Fibroblast of the aortic adventitia (primary cell): Measurements from ENCODE around the gene IL25. TPM values are rescaled to one million over a fixed set of nuclear protein-coding genes. Genes with fewer than 3 reads are reported as not detected.
"Not testable (repeated sequence)": the region's sequence is repeated elsewhere in the genome, so short reads cannot be mapped to it uniquely, and the experiment has no call there.

Experiments used
- DNase-seq: peaks from one replicate; pipeline ENCODE4 v3.0.0-alpha.2; 2010; ENCODE audit warnings: low read depth
- H3K4me3 ChIP-seq: 2 replicates; pipeline ENCODE4 v1.5.1; 2011; ENCODE audit warnings: low read depth, mild to moderate bottlenecking, control low read depth, low read length, moderate library complexity
- total RNA-seq: library from RNA; depleted of rRNA; stranded (reverse); fragments of >200 nt; gene quantifications from 2 replicates; pipeline ENCODE4 v1.2.3, GENCODE V29; 2012; ENCODE audit warnings: low replicate concordance
- TF ChIP-seq, protein P1 (sequence below): IDR thresholded peaks from 2 replicates; pipeline ENCODE4 v1.5.1; 2011; ENCODE audit warnings: mild to moderate bottlenecking, low read length, control low read depth, inconsistent platforms; ENCODE audit not compliant: insufficient read depth

The IL25 gene
- total RNA-seq, 1 donor = not detected

DNA sequence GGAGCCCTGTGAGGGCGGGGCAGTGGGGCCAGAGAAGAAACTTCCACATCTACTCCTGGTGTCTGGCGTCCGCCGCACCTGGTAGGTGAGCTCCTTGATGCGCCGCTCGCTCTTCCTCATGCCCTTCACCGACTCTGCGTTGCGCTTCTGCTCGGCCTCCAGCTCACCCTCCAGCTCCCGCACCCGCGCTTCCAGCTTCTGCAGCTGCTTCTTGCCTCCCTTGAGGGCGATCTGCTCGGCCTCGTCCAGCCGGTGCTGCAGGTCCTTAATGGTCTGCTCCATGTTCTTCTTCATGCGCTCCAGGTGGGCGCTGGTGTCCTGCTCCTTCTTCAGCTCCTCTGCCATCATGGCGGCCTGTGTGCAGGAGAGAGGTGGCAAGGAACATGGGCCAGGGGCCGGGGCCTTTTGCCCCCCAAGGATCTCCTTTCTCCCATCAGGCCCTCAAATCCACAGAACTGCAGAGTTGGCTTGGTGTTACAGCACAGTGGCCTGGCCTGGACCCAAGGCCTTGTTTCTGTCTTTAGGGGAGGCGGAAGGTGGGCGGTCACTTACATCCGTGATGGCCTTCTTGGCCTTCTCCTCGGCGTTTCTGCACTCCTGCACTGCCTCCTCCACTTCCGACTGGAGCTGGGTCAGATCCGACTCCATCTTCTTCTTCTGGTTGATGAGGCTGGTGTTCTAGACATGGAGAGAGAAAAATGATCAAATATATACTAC lies 11.9 kb downstream of the IL25 start:
- TF ChIP-seq, protein P1, sequence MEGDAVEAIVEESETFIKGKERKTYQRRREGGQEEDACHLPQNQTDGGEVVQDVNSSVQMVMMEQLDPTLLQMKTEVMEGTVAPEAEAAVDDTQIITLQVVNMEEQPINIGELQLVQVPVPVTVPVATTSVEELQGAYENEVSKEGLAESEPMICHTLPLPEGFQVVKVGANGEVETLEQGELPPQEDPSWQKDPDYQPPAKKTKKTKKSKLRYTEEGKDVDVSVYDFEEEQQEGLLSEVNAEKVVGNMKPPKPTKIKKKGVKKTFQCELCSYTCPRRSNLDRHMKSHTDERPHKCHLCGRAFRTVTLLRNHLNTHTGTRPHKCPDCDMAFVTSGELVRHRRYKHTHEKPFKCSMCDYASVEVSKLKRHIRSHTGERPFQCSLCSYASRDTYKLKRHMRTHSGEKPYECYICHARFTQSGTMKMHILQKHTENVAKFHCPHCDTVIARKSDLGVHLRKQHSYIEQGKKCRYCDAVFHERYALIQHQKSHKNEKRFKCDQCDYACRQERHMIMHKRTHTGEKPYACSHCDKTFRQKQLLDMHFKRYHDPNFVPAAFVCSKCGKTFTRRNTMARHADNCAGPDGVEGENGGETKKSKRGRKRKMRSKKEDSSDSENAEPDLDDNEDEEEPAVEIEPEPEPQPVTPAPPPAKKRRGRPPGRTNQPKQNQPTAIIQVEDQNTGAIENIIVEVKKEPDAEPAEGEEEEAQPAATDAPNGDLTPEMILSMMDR = no peak
- H3K4me3 ChIP-seq = no peak overlapping the region
- no peak for DNase-seq

DNA sequence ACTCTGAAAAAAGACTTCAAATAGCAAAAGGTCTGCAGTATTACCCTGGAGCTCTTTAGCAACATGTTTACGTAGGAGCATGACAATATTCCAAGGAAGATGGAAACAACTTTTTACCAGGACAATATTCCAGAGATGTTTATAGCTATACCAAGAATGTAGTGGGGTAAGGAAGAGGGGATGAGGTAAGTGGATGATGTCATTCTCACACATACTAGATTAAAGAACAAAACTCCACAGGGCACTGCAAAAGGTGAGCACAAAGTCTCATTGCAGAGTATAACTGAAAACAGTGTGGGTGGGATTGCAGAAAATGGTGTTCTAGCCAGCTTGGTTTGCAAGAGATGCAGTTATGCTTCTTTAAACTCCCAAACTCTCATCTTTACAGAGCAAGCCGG lies 12.6 kb downstream of the IL25 start:
- no peak for DNase-seq
- TF ChIP-seq, protein P1 = no peak
- H3K4me3 ChIP-seq = no peak overlapping the region

DNA sequence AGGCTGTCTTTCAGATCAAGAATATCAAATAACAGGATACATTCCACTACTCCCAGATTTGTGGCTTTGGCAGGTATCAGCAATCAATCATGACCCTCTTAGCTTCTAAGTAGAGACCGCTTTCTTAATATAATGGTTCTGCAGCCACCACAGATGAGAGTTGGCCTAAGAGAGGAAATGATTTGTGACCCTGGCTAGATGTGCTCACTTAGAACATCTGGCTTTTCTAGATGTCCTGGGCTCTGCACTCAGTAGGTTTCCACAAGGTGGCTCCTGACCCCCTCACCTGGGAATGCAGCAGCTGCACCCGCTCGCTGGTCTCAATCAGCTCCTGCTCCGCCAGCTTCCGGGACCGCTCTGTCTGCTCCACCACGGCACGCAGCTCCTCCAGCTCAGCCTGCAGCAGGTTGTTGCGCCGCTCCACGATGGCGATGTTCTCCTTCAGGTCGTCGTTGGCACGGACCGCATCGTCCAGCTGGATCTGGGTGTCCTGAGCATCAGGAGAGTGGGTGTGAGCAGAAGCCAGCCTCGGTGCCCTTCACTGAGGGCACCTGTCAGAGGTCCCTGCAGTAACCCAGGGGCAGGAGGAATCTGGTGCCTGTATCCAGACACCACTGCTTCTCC lies 13.1 kb downstream of the IL25 start:
- TF ChIP-seq, protein P1 = no peak
- no peak overlapping the region for H3K4me3 ChIP-seq
- no peak for DNase-seq

DNA sequence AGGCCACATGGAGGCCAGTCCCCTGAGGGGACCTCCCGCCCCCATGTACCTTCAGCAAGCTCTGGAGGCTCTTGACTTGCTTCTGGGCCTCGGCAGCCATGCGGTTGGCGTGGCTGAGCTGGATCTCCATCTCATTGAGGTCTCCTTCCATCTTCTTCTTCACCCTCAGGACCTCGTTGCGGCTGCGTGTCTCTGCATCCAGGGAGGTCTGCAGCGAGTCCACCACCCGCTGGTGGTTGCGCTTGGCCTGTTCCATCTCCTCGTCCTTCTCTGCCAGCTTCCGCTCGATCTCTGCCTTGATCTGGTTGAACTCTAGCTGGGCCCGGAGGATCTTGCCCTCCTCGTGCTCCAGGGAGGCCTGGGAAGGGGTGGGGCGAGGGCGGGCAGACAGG lies 13.7 kb downstream of the IL25 start:
- not testable (repeated sequence) for DNase-seq

DNA sequence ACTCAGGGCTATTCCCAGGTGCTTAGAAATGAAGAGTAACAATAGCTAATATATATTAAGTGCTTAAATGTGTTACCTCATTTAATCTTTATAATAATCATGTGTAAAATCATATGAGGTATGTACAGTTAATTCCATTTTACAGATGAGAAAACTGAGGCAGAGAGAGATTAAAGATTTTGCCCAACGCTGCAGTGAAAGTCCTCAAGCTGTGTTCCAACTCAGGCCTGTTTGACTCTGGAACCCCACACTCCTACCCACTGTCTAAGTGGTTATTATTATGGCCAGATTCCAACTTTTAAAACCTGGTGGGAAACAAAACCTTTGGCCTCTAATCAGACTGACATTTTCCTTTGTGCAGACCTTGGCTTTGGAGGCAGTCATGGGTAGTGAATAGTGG lies 14.4 kb downstream of the IL25 start:
- TF ChIP-seq, protein P1 = no peak
- DNase-seq = no peak
- H3K4me3 ChIP-seq = no peak overlapping the region

More for the DNA sequence above, 13.7 kb downstream of the IL25 start:
- not testable (repeated sequence) for H3K4me3 ChIP-seq

DNA sequence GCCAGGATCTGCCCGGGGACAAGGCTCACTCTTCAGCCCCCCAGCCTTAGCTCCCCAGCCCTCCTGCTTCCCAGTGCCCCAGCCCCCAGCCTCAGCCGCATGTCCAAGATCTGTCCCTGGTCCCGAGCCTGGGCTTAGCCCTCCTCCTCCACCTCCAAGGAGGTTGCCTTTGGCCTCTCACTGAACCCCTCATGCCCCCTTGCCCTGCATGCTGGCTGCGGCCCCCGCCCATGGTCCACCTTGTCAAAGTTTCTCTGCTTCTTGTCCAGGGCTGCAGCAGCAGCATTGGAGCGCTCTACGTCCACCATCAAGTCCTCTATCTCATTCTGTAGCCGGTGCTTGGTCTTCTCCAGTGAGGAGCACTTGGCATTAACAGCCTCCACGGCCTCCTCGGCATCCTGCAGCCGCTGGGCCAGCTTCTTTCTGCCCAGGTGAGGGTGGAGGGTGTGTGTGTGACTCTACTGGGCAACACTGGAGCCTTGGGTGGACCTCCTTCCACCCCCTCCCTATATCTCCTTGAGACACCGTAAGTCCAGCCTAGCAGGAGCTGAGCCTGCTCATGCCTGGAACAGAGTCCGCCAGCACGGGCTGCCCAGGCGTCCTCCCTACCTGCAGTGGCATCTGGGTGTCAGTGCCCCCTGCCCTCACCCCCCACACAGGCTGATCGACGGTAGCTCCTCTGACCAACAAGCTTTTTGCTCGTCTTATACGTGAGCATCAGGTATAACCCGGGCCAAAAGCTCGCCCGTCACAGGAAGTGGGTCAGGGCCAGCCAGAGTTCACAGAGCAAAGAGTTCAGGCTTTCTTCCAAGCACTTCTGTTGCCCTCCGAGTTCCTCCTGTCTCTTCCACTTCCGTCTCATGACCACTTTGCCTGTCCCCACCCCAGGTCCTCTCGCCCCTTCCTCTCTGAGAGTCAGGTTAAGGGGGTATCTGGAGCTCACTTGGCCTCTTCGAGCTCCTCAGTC lies 15.6 kb downstream of the IL25 start:
- no peak overlapping the region for H3K4me3 ChIP-seq
- TF ChIP-seq, protein P1 = no peak
- no peak for DNase-seq

DNA sequence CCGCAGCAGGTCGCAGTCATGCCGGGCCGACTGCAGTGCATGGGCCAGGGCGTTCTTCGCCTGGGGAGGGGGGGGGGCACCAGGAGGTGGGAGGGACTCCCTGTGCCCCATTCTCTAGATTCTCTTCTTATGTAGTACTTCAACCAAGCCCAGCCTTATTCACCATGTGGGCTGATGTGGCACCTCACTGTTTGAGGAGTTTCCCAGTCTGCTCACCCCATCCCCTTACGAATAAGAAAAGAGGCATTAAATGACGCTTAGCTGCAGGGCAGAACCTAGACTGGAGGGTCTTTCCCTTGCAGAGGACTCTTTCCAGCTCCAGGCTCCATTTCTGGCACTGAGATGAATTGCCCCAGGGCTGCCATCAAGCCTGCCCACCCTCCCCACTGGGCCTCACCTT lies 16.4 kb downstream of the IL25 start:
- no peak for DNase-seq

More for the DNA sequence above, 16.4 kb downstream of the IL25 start:
- TF ChIP-seq, protein P1 = no peak
- H3K4me3 ChIP-seq = no peak overlapping the region
